Prostate gland (tissue), 2 donors: Measurements from ENCODE around the gene MKLN1. TPM values are rescaled to one million over a fixed set of nuclear protein-coding genes. Genes with fewer than 3 reads are reported as not detected.
A peak's percentile ranks its signal among the peaks of the same experiment; 100 is the strongest.

Experiments used
- DNase-seq: peaks from one replicate; pipeline ENCODE4 v3.0.0-alpha.2; 2019; ENCODE audit warnings: low spot score
- H3K27ac ChIP-seq, 2 donors: fragments of 200-600 bp; sonication (generic); 2 replicates each; pipeline ENCODE4 v1.5.1; 2017 to 2019
- H3K27me3 ChIP-seq: fragments of 200-600 bp; sonication (generic); replicated peaks from 2 replicates; pipeline ENCODE4 v1.5.1; 2019; ENCODE audit not compliant: insufficient read depth
- H3K36me3 ChIP-seq, 2 donors: fragments of 200-600 bp; sonication (generic); 1 replicate in 1 of 2; 2 replicates in 1 of 2; pipeline versions ENCODE4 v1.5.1 to v1.8.1; 2017 to 2019
- H3K4me1 ChIP-seq: fragments of 200-600 bp; sonication (generic); replicated peaks from 2 replicates; pipeline ENCODE4 v1.5.1; 2019
- H3K4me3 ChIP-seq, 2 donors: fragments of 200-600 bp; sonication (generic); 2 replicates each; pipeline ENCODE4 v1.5.1; 2017 to 2019
- H3K9me3 ChIP-seq: fragments of 200-600 bp; sonication (generic); 2 replicates; pipeline ENCODE4 v1.5.1; 2017
- POLR2A ChIP-seq: fragments of 450-650 bp; IDR thresholded peaks from one replicate; pipeline ENCODE4 v1.6.1; 2016; ENCODE audit warnings: antibody characterized with exemption, mild to moderate bottlenecking
- POLR2AphosphoS5 ChIP-seq: sonication (generic); formaldehyde crosslinking; IDR thresholded peaks from one replicate; pipeline ENCODE4 v1.6.1; 2017; ENCODE audit warnings: antibody characterized with exemption
- WGBS: methylation state at CpG from one replicate; pipeline ENCODE4 v1.1.5; 2018; 5-methylcytosine and 5-hydroxymethylcytosine counted together
- intact Hi-C: fragments of 100-400 bp; cut with DNase I; formaldehyde crosslinking; loops from one replicate; pipeline ENCODE4 v1.14.2; 2022
- total RNA-seq, 2 donors: library from RNA; depleted of rRNA; stranded (reverse); fragments of >200 nt; gene quantifications; one replicate each; pipeline ENCODE4 v1.1.0, GENCODE V29; 2016
- TF ChIP-seq, protein P1 (sequence below), 4 experiments: fragments of 200-600 bp in 2 of 4; fragments of 450-650 bp in 2 of 4; sonication (generic) in 2 of 4; IDR thresholded peaks; 1 replicate in 3 of 4; 2 replicates in 1 of 4; pipeline ENCODE4 v1.5.1; 2016 to 2019; ENCODE audit warnings: antibody characterized with exemption in 4 of 4, mild to moderate bottlenecking in 2 of 4, moderate library complexity in 2 of 4

The MKLN1 gene
- total RNA-seq, 2 donors from 2014 or later = 53.1 to 58.1 TPM

DNA sequence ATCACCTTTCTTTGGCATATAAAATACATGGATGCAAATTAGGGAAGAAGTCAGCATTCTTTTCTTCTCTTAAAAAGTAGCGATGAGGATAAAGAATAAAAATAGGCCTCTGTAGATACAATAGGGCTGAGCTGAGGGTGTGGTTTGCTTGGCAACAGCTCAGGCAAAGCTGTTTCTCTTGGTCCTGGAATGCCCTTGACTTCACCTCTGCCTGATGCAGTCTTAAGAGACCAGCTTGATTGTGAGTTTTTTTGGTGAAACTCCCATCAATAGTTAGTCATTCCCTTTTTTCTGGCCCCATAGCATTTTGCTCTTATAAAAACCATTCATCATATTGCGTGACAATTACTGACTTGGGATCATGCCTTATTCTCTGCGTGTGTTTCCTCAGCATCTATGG lies 42.1 kb upstream of the MKLN1 start:
- H3K9me3 ChIP-seq = no peaks in the 10 kb centered on the region
- peaks cover 21% of the 10 kb centered on the region for H3K4me1 ChIP-seq
- no peak for DNase-seq
- H3K27me3 ChIP-seq = no peaks in the 10 kb centered on the region
- TF ChIP-seq POLR2AphosphoS5 (no peak), POLR2A (no peak)
- TF ChIP-seq, protein P1, sequence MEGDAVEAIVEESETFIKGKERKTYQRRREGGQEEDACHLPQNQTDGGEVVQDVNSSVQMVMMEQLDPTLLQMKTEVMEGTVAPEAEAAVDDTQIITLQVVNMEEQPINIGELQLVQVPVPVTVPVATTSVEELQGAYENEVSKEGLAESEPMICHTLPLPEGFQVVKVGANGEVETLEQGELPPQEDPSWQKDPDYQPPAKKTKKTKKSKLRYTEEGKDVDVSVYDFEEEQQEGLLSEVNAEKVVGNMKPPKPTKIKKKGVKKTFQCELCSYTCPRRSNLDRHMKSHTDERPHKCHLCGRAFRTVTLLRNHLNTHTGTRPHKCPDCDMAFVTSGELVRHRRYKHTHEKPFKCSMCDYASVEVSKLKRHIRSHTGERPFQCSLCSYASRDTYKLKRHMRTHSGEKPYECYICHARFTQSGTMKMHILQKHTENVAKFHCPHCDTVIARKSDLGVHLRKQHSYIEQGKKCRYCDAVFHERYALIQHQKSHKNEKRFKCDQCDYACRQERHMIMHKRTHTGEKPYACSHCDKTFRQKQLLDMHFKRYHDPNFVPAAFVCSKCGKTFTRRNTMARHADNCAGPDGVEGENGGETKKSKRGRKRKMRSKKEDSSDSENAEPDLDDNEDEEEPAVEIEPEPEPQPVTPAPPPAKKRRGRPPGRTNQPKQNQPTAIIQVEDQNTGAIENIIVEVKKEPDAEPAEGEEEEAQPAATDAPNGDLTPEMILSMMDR (IDR thresholded peaks at IDR 0.05) = no peak
- H3K36me3 ChIP-seq = no peaks in the 10 kb centered on the region
- WGBS = 48% methylated on average over 3 of the region's 3 CpGs
- intact Hi-C loops = loop anchor here (5.0 kb wide), 2 partner anchors 178 to 388 kb away; no protein-coding TSS in a partner anchor
- peak overlapping the region; percentile 93 to 94 for H3K27ac ChIP-seq
- no peak overlapping the region for H3K4me3 ChIP-seq

DNA sequence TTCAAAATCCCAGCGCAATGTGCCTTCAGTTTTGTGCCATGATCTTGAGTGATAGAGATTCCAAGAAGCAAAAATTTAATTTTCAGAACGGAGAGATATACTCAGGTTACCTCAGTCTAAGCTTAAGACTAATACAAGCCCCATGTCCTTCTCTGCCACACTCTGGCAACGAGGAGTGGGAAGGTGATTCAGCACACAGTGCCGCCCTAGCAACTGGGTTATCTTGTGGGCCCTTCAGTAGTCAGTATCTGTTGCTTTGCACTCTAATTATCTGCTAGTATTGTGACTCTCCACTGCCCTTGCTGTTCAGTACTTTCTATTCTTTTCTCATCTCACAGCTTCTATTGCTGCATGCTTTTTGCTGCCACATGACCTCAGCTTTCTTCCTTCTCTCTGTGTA lies 39.2 kb upstream of the MKLN1 start:
- no peak for DNase-seq
- Histone ChIP-seq H3K27ac (no peak overlapping the region), H3K4me1 (peaks cover 21% of the 10 kb centered on the region), H3K4me3 (no peak overlapping the region), H3K9me3 (no peaks in the 10 kb centered on the region), H3K36me3 (no peaks in the 10 kb centered on the region), H3K27me3 (no peaks in the 10 kb centered on the region)
- 76% methylated on average over 4 of the region's 4 CpGs for WGBS
- TF ChIP-seq POLR2AphosphoS5 = no peak
- TF ChIP-seq, protein P1 (IDR thresholded peaks at IDR 0.05) = no peak
- TF ChIP-seq POLR2A = no peak
- intact Hi-C loops = loop anchor here (5.0 kb wide), 2 partner anchors 181 to 391 kb away; no protein-coding TSS in a partner anchor

DNA sequence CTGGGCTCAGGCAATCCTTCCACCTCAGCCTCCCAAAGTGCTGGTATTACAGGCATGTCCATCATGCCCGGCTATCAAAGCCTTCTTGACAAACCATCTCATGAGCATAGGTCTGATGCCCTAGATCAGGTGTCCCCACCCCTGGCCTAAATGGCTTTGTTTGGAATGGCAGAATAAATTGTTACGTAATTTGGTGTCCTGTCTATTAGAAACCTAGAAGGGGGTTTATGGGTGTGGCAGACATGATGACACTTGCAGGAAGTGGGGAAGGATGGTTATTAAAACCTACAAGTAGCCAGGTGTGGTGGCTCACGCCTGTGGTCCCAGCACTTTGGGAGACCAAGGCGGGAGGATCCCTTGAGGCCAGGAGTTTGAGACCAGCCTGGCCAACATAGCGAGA lies 38.6 kb upstream of the MKLN1 start:
- H3K27me3 ChIP-seq = no peaks in the 10 kb centered on the region

DNA sequence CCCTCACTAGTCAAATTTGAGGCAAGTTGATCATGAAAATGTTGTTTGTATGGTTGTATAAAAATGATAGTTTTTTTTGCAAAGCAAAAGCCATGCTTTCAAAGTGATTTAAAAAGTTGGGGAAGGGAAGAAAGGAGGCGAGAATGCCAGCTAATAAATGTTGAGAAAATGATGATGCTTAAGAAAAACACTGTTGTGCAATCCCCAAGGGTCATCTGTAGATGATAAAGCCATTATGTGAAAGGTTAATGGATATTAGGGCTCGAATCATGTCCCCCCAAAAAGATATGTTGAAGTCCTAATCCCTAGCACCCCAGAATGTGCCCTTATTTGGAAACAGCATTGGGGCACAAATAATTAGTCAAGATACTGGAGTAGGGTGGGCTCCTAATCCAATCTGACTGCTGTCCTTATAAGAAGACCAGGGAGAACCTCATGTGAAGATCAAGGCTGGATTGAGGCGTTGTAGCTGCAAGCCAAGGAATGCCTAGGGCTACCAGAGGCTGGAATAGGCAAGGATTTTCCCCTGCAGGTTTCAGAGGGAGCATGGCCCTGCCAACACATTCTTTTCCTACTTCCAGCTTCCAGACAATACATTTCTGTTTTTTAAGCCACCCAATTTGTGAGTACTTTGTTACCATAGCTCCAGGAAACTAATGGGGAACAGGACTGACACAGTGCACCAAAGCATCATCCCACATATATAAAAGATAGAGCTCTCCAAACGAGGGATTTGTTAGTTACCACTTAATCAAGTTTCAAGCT lies 35.4 kb upstream of the MKLN1 start:
- TF ChIP-seq, protein P1 (IDR thresholded peaks at IDR 0.05) = no peak
- TF ChIP-seq POLR2A (no peak), POLR2AphosphoS5 (no peak)
- WGBS = 80% methylated on average over 4 of the region's 4 CpGs
- Histone ChIP-seq H3K4me1 (no peaks in the 10 kb centered on the region), H3K9me3 (no peaks in the 10 kb centered on the region), H3K27ac (no peak overlapping the region), H3K36me3 (no peaks in the 10 kb centered on the region), H3K27me3 (no peaks in the 10 kb centered on the region), H3K4me3 (no peak overlapping the region)
- intact Hi-C loops = no loop called here
- no peak for DNase-seq

More for the DNA sequence above, 38.6 kb upstream of the MKLN1 start:
- no peaks in the 10 kb centered on the region for H3K9me3 ChIP-seq
- no peak for DNase-seq
- TF ChIP-seq POLR2A = no peak
- no peak for TF ChIP-seq POLR2AphosphoS5
- TF ChIP-seq, protein P1 (IDR thresholded peaks at IDR 0.05) = no peak
- no peaks in the 10 kb centered on the region for H3K36me3 ChIP-seq
- H3K27ac ChIP-seq = no peak overlapping the region
- H3K4me3 ChIP-seq = no peak overlapping the region
- whole genome bisulfite sequencing = 97% methylated on average over 5 of the region's 5 CpGs
- intact Hi-C loops = loop anchor here (5.0 kb wide), 2 partner anchors 182 to 392 kb away; no protein-coding TSS in a partner anchor
- peaks cover 21% of the 10 kb centered on the region for H3K4me1 ChIP-seq

DNA sequence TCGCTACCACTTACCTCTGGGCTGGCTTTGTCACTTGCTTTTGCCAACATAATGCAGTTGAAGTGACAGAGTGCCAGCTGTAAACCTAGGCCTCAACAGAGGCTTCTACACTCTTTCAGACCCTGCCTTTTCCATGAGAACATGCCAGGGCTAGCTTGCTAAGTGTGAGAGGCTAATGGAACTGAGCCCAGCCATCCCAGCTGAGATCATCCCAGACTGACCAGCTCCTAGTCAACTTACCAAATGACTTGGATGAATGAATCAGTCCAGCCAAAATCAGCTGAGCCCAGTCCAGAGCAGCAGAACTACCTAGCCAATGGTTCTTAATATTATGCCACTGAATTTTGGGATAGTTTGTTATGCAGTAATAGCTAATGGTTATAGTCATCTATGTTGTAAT lies 34.7 kb upstream of the MKLN1 start:
- no peak for DNase-seq
- intact Hi-C loops = no loop called here
- no peaks in the 10 kb centered on the region for H3K4me1 ChIP-seq
- TF ChIP-seq POLR2AphosphoS5 (no peak), POLR2A (no peak)
- TF ChIP-seq, protein P1 (IDR thresholded peaks at IDR 0.05) = no peak
- no peaks in the 10 kb centered on the region for H3K36me3 ChIP-seq
- H3K27ac ChIP-seq = no peak overlapping the region
- no peaks in the 10 kb centered on the region for H3K27me3 ChIP-seq
- WGBS = 80% methylated on average over 1 of the region's 1 CpG
- no peaks in the 10 kb centered on the region for H3K9me3 ChIP-seq
- H3K4me3 ChIP-seq = no peak overlapping the region
